ENCODE data around the gene AMD1.
"Not testable (repeated sequence)": the region's sequence is repeated elsewhere in the genome, so short reads cannot be mapped to it uniquely, and the experiment has no call there.

AMD1 gene

DNA sequence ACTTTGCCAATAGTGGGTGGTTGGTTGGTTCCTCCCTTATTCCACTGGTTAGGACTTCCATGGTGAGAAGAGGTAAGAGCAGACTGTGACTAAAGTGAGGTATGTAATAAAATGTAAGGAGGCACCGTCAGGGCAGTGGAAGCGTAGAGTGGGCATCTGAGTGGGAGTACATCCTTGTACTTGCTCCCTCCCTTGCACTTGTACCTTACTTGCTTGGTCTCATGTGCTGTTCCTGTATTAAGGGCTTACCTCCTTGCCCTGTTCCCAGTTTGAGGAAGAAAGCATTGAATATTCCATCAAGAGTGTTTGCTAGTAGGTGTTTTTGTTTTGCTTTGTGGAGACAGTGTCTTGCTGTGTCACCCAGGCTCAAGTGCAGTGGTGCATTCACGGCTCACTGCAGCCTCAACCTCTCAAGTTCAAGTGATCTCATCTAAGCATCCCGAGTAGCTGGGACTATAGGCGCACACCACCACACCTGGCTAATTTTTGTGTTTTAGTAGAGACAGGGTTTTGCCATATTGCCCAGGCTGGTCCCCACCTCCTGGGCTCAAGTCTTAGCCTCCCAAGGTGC, 25.5 kb downstream of the AMD1 start:
- ChIA-PET POLR2A (no interaction called here), CTCF (no interaction called here)
- no peak for DNase-seq (ENCODE audit: extremely low spot score)

DNA sequence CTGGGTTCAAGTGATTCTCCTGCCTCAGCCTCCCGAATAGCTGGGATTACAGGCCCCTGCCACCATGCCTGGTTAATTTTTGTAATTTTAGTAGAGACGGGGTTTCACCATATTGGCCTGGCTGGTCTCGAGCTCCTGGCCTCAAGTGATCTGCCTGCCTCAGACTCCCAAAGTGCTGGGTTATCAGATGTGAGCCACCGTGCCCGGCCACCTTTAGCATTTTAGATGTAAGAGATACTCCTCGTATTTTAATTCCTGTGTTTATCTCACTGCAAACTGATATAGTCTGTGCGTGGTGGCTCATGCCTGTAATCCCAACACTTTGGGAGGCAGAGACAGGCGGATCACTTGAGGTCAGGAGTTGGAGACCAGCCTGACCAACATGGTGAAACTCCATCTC, 27.0 kb downstream of the AMD1 start:
- POLR2A ChIA-PET; DNase-seq (ENCODE audit: extremely low spot score); CTCF ChIA-PET: not testable (repeated sequence)

More for the DNA sequence above, 25.5 kb downstream of the AMD1 start:
- TF ChIP-seq ELF4 (IDR thresholded peaks at IDR 0.05) (0 out of 2 replicates have a peak, but pooled peaks have one; percentile 4), NFRKB (IDR thresholded peaks at IDR 0.05) (no peak)

DNA sequence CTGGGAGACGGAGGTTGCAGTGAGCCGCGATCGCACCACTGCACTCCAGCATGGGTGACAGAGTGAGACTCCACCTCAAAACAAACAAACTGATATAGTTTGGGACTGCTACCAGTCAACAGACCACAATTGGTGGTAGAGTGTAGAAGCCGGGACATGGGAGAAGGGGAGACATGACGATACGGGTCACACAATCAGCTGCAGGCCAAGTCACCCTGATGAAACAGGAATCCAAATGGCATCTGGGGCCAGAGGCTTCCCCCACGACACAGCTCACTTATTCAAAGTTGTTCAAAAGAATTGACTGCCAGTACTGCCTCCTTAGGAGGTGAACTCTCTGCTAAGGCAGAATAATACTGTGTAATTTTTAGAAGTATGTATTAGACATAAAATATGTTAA, 27.5 kb downstream of the AMD1 start:
- no peak for DNase-seq (ENCODE audit: extremely low spot score)
- TF ChIP-seq, protein P1, sequence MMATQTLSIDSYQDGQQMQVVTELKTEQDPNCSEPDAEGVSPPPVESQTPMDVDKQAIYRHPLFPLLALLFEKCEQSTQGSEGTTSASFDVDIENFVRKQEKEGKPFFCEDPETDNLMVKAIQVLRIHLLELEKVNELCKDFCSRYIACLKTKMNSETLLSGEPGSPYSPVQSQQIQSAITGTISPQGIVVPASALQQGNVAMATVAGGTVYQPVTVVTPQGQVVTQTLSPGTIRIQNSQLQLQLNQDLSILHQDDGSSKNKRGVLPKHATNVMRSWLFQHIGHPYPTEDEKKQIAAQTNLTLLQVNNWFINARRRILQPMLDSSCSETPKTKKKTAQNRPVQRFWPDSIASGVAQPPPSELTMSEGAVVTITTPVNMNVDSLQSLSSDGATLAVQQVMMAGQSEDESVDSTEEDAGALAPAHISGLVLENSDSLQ (IDR thresholded peaks at IDR 0.05) = no peak
- TF ChIP-seq ELF4 (IDR thresholded peaks at IDR 0.05) = no peak
- no peak for TF ChIP-seq ARNT (IDR thresholded peaks at IDR 0.05)
- no peak for TF ChIP-seq NFRKB (IDR thresholded peaks at IDR 0.05)
- TF ChIP-seq HDGF (IDR thresholded peaks at IDR 0.05; ENCODE audit: borderline replicate concordance) = no peak
- no peak for TF ChIP-seq BHLHE40 (IDR thresholded peaks at IDR 0.05; ENCODE audit: borderline replicate concordance)
- TF ChIP-seq L3MBTL2 (conservative IDR thresholded peaks at IDR 0.05) = no peak
- no peak for TF ChIP-seq FOXK2 (IDR thresholded peaks at IDR 0.05)
- TF ChIP-seq SP1 (IDR thresholded peaks at IDR 0.05) = no peak
- no peak for TF ChIP-seq LEF1 (IDR thresholded peaks at IDR 0.05; ENCODE audit: borderline replicate concordance)
- no peak for TF ChIP-seq CTBP1 (IDR thresholded peaks at IDR 0.05; ENCODE audit: borderline replicate concordance)
- no peak for TF ChIP-seq FOXM1 (IDR thresholded peaks at IDR 0.05; ENCODE audit: borderline replicate concordance)
- no peak for TF ChIP-seq FOXA1 (IDR thresholded peaks at IDR 0.05)
- TF ChIP-seq TARDBP (IDR thresholded peaks at IDR 0.05) = no peak
- TF ChIP-seq ZNF384 (IDR thresholded peaks at IDR 0.05) = no peak
- no peak for TF ChIP-seq SUZ12 (IDR thresholded peaks at IDR 0.05)
- CTCF ChIA-PET = no interaction called here
- POLR2A ChIA-PET = no interaction called here

DNA sequence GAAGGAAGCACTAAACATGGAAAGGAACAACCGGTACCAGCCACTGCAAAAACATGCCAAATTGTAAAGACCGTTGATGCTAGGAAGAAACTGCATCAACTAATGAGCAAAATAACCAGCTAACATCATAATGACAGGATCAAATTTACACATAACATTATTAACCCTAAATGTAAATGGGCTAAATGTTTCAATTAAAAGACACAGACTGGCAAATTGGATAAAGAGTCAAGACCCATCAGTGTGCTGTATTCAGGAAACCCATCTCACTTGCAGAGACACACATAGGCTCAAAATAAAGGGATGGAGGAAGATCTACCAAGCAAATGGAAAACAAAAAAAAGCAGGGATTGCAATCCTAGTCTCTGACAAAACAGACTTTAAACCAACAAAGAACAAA, 31.7 kb downstream of the AMD1 start:
- POLR2A ChIA-PET; DNase-seq (ENCODE audit: extremely low spot score); CTCF ChIA-PET: not testable (repeated sequence)

DNA sequence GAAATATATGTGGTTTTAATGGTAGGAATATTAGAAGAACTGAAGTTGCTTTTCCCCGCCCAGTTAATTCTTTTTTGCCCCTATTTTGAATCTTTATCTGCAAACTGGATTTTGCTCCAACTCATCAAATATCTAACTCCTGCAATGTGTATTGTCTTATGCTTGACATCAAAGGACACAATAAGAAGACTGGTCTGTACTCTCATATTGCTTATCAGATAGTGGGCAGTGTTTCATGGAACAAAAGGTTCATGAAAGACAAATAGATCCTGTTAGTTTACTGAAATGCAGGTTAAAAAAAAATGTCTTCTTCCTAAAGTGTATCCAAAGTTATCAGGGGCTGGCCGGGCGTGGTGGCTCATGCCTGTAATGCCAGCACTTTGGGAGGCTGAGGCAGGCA, 56.2 kb downstream of the AMD1 start:
- ChIA-PET POLR2A (interaction anchor here (1.1 kb wide), 1 partner anchor 56 kb away, joined by 3 read pairs; the partner anchor contains the start of gene AMD1), CTCF (no interaction called here)
- no peak for DNase-seq (ENCODE audit: extremely low spot score)
- no peak for TF ChIP-seq FOXA1 (IDR thresholded peaks at IDR 0.05)
- no peak for TF ChIP-seq ARNT (IDR thresholded peaks at IDR 0.05)
- no peak for TF ChIP-seq ZNF384 (IDR thresholded peaks at IDR 0.05)
- no peak for TF ChIP-seq FOXM1 (IDR thresholded peaks at IDR 0.05; ENCODE audit: borderline replicate concordance)
- no peak for TF ChIP-seq HDGF (IDR thresholded peaks at IDR 0.05; ENCODE audit: borderline replicate concordance)
- no peak for TF ChIP-seq SUZ12 (IDR thresholded peaks at IDR 0.05)
- TF ChIP-seq L3MBTL2 (conservative IDR thresholded peaks at IDR 0.05) = no peak
- no peak for TF ChIP-seq TARDBP (IDR thresholded peaks at IDR 0.05)
- TF ChIP-seq NFRKB (IDR thresholded peaks at IDR 0.05) = no peak
- no peak for TF ChIP-seq LEF1 (IDR thresholded peaks at IDR 0.05; ENCODE audit: borderline replicate concordance)
- TF ChIP-seq, protein P1 (IDR thresholded peaks at IDR 0.05) = no peak
- TF ChIP-seq BHLHE40 (IDR thresholded peaks at IDR 0.05; ENCODE audit: borderline replicate concordance) = no peak
- TF ChIP-seq SP1 (IDR thresholded peaks at IDR 0.05) = no peak
- TF ChIP-seq CTBP1 (IDR thresholded peaks at IDR 0.05; ENCODE audit: borderline replicate concordance) = no peak
- TF ChIP-seq FOXK2 (IDR thresholded peaks at IDR 0.05) = no peak
- no peak for TF ChIP-seq ELF4 (IDR thresholded peaks at IDR 0.05)

DNA sequence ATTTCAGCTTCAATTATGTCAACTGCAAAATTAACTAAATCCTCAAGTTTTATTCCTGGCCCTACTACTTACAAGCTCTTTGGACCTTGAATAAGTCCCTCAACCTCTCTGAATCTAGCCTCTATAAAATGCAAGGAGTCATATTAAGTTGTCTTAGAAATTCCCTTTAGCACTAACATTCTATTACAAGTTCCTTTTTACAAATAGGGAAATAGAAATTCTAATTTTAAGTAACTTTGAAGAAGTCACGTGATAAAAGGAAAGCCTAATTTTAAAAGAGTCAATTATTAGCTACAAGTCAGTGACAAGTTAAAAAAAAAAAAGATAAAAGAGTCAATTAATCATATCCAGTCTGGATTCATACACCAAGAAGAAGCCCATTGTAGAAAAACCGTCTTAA, 59.3 kb downstream of the AMD1 start:
- POLR2A ChIA-PET = no interaction called here
- DNase-seq (ENCODE audit: extremely low spot score) = no peak
- no peak for TF ChIP-seq BHLHE40 (IDR thresholded peaks at IDR 0.05; ENCODE audit: borderline replicate concordance)
- no peak for TF ChIP-seq HDGF (IDR thresholded peaks at IDR 0.05; ENCODE audit: borderline replicate concordance)
- TF ChIP-seq FOXK2 (IDR thresholded peaks at IDR 0.05) = no peak
- TF ChIP-seq, protein P1 (IDR thresholded peaks at IDR 0.05) = no peak
- TF ChIP-seq FOXA1 (IDR thresholded peaks at IDR 0.05) = no peak
- TF ChIP-seq SP1 (IDR thresholded peaks at IDR 0.05) = no peak
- TF ChIP-seq FOXM1 (IDR thresholded peaks at IDR 0.05; ENCODE audit: borderline replicate concordance) = no peak
- no peak for TF ChIP-seq CTBP1 (IDR thresholded peaks at IDR 0.05; ENCODE audit: borderline replicate concordance)
- no peak for TF ChIP-seq ELF4 (IDR thresholded peaks at IDR 0.05)
- no peak for TF ChIP-seq L3MBTL2 (conservative IDR thresholded peaks at IDR 0.05)
- TF ChIP-seq LEF1 (IDR thresholded peaks at IDR 0.05; ENCODE audit: borderline replicate concordance) = no peak
- CTCF ChIA-PET = interaction anchor here (1.3 kb wide), 1 partner anchor 9 kb away, joined by 3 read pairs; no protein-coding TSS in a partner anchor

DNA sequence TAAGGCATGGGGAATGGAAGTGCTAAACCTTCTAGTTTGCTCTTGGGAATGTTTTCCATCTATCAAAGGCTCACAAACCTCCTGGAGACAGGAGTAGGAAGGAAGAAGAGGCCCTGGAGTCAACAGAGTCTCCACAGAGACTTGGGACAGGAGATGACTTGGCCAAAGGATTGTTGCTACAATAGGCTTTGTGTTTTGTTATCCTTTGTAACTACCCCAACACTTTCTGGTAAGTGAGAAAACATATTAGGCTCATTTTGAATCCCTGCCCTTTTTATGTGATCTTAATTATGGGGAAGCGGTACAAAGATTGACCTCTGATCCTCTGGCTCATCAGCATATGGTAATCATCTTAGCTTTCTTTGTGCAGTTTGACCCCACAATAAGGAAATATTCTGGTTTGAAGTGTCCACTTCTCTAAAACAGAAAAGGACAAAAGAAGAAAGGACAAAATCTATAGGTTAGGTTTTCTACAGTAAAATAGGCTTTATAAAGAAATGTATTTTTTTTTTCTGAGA, 59.9 kb downstream of the AMD1 start:
- TF ChIP-seq FOXK2 (IDR thresholded peaks at IDR 0.05) (no peak), SP1 (IDR thresholded peaks at IDR 0.05) (no peak), ZNF384 (IDR thresholded peaks at IDR 0.05) (no peak), HDGF (IDR thresholded peaks at IDR 0.05; ENCODE audit: borderline replicate concordance) (no peak), TARDBP (IDR thresholded peaks at IDR 0.05) (no peak), ARNT (IDR thresholded peaks at IDR 0.05) (no peak)
- TF ChIP-seq, protein P1 (IDR thresholded peaks at IDR 0.05) = no peak
- ChIA-PET POLR2A (no interaction called here), CTCF (interaction anchor here (1.3 kb wide), 1 partner anchor 9 kb away, joined by 3 read pairs; no protein-coding TSS in a partner anchor)
- DNase-seq (ENCODE audit: extremely low spot score) = no peak

Data from HEK293T (cell line).